ENCODE results near the gene SLC38A11. TPM values are rescaled to one million over a fixed set of nuclear protein-coding genes. Genes with fewer than 3 reads are reported as not detected.

The SLC38A11 gene
- total RNA-seq, 2 donors from 2014 or later = not detected

- no peaks in the 10 kb centered on the region for H3K9me3 Mint-ChIP-seq
- no peaks in the 10 kb centered on the region for H3K36me3 Mint-ChIP-seq
- DNase-seq (ENCODE audit: low spot score in 2 of 2) (no peak), ATAC-seq (no peak)
- no peak overlapping the region for H3K27ac Mint-ChIP-seq
These were observed 109.0 kb downstream of the SLC38A11 start for GRCh38 chr2:164846276-164846675.

Other genes starting within 250 kb of the SLC38A11 start
- under 1 TPM; 0.04 to 0.18 TPM for gene COBLL1, start 113.7 kb downstream of the SLC38A11 start, total RNA-seq
- under 1 TPM; 0.25 to 0.43 TPM for gene SCN3A, start 248.5 kb upstream of the SLC38A11 start, total RNA-seq

All from activated naive CD4-positive, alpha-beta T cell treated with anti-CD3 and anti-CD28 coated beads, Interleukin-2, amount 50 U/mL, for 72 hours (primary cell).